ENCODE data around the gene KRT25. TPM values are rescaled to one million over a fixed set of nuclear protein-coding genes. Genes with fewer than 3 reads are reported as not detected.

Gene KRT25
- total and polyA plus RNA-seq, 2 of the 8 experiments (the other 6 are each of a cell fraction or from before 2014, with no cell fraction given): not detected

- TF ChIP-seq SIX5 (IDR thresholded peaks at IDR 0.05; ENCODE audit: low read depth, low read length): no peak
- no peak for TF ChIP-seq ZNF274 (IDR thresholded peaks at IDR 0.05; ENCODE audit: borderline replicate concordance, extremely low read depth, low read length)
- TF ChIP-seq KDM1A (IDR thresholded peaks at IDR 0.05; ENCODE audit: borderline replicate concordance, low read length): no peak
- TF ChIP-seq CHD2 (IDR thresholded peaks at IDR 0.05; ENCODE audit: low read length): no peak
- no peak for TF ChIP-seq SP4 (IDR thresholded peaks at IDR 0.05; ENCODE audit: low read length)
- TF ChIP-seq SP2 (IDR thresholded peaks at IDR 0.05; ENCODE audit: low read length): no peak
Observed at GRCh38 chr17:40734018-40734417, 21.1 kb downstream of the KRT25 start (continued).
